WI38 (cell line): ENCODE data around the gene PCDHGA8.
A peak's percentile ranks its signal among the peaks of the same experiment; 100 is the strongest.
"Not testable (repeated sequence)": the region's sequence is repeated elsewhere in the genome, so short reads cannot be mapped to it uniquely, and the experiment has no call there.

Experiments
- H3K4me3 ChIP-seq: 2 replicates; pipeline ENCODE4 v1.5.1; 2011; ENCODE audit warnings: low read depth, mild to moderate bottlenecking, control low read depth, low read length
- CTCF ChIP-seq: IDR thresholded peaks from 2 replicates; pipeline ENCODE4 v1.5.1; 2012; ENCODE audit warnings: low read depth, mild to moderate bottlenecking, control low read depth, low read length

The PCDHGA8 gene

GRCh38 chr5:141374627-141375026 lies 17.8 kb upstream of the PCDHGA8 start:
- TF ChIP-seq CTCF: no peak
- H3K4me3 ChIP-seq: no peak overlapping the region

- H3K4me3 ChIP-seq: not testable (repeated sequence)
Observed at GRCh38 chr5:141375444-141376155, 16.8 kb upstream of the PCDHGA8 start.

GRCh38 chr5:141382469-141383294 lies 9.8 kb upstream of the PCDHGA8 start, which contains the start of gene PCDHGA7:
PCDHGA7 (plus strand) TSS chr5:141382742; CDS start chr5:141382900, 158 bp downstream.
- peak within 1 kb of the TSS; percentile 53 for H3K4me3 ChIP-seq
- TF ChIP-seq CTCF: peak; percentile 28; the same call in 1 of the 2 replicates

GRCh38 chr5:141383345-141383744 lies 9.1 kb upstream of the PCDHGA8 start:
- no peak for TF ChIP-seq CTCF
- H3K4me3 ChIP-seq: no peak overlapping the region

GRCh38 chr5:141384471-141385267 lies 7.8 kb upstream of the PCDHGA8 start:
- H3K4me3 ChIP-seq: no peak overlapping the region

GRCh38 chr5:141387557-141388311 lies 4.7 kb upstream of the PCDHGA8 start, which contains the start of gene PCDHGB4:
PCDHGB4 (plus strand) TSS chr5:141387698; CDS start chr5:141387885, 187 bp downstream.
- peak; percentile 48 for TF ChIP-seq CTCF
- H3K4me3 ChIP-seq: peak within 1 kb of the TSS; percentile 41

More at GRCh38 chr5:141384471-141385267, 7.8 kb upstream of the PCDHGA8 start:
- TF ChIP-seq CTCF: no peak

GRCh38 chr5:141388661-141389060 lies 3.8 kb upstream of the PCDHGA8 start:
- H3K4me3 ChIP-seq: no peak overlapping the region
- no peak for TF ChIP-seq CTCF
